Ishikawa (cell line): ENCODE results near the gene SETD1A.

ENCODE experiments used
- CREB1 ChIP-seq: IDR thresholded peaks from 2 replicates; pipeline ENCODE4 v1.6.1; 2012; ENCODE audit warnings: low read depth
- EGR1 ChIP-seq: IDR thresholded peaks from 2 replicates; pipeline ENCODE4 v1.6.1; 2012
- EP300 ChIP-seq: IDR thresholded peaks from 2 replicates; pipeline ENCODE4 v1.6.1; 2012; ENCODE audit warnings: borderline replicate concordance
- MAX ChIP-seq: IDR thresholded peaks from 2 replicates; pipeline ENCODE4 v1.6.1; 2012
- NFIC ChIP-seq: IDR thresholded peaks from 2 replicates; pipeline ENCODE4 v1.6.1; 2012
- RAD21 ChIP-seq: IDR thresholded peaks from 2 replicates; pipeline ENCODE4 v1.6.1; 2012; ENCODE audit warnings: low read depth
- TAF1 ChIP-seq: IDR thresholded peaks from 2 replicates; pipeline ENCODE4 v1.6.1; 2012; ENCODE audit warnings: low read depth, mild to moderate bottlenecking
- TCF12 ChIP-seq: IDR thresholded peaks from 2 replicates; pipeline ENCODE4 v1.6.1; 2012; ENCODE audit warnings: low read depth
- TEAD4 ChIP-seq: IDR thresholded peaks from 2 replicates; pipeline ENCODE4 v1.6.1; 2012
- YY1 ChIP-seq: IDR thresholded peaks from 2 replicates; pipeline ENCODE4 v1.6.1; 2012; ENCODE audit warnings: low read depth
- ZBTB7A ChIP-seq: IDR thresholded peaks from 2 replicates; pipeline ENCODE4 v1.6.1; 2012; ENCODE audit warnings: low read depth
- TF ChIP-seq, protein P1 (sequence below): IDR thresholded peaks from 2 replicates; pipeline ENCODE4 v1.6.1; 2012; ENCODE audit warnings: low read depth, mild to moderate bottlenecking

GRCh38 chr16:30980023-30980371 is 22.4 kb downstream of the SETD1A start:
- TF ChIP-seq YY1 (no peak), NFIC (no peak), TAF1 (no peak), EGR1 (no peak), RAD21 (no peak), ZBTB7A (no peak), TEAD4 (no peak), EP300 (no peak), MAX (no peak), CREB1 (no peak), TCF12 (no peak)
- TF ChIP-seq, protein P1, sequence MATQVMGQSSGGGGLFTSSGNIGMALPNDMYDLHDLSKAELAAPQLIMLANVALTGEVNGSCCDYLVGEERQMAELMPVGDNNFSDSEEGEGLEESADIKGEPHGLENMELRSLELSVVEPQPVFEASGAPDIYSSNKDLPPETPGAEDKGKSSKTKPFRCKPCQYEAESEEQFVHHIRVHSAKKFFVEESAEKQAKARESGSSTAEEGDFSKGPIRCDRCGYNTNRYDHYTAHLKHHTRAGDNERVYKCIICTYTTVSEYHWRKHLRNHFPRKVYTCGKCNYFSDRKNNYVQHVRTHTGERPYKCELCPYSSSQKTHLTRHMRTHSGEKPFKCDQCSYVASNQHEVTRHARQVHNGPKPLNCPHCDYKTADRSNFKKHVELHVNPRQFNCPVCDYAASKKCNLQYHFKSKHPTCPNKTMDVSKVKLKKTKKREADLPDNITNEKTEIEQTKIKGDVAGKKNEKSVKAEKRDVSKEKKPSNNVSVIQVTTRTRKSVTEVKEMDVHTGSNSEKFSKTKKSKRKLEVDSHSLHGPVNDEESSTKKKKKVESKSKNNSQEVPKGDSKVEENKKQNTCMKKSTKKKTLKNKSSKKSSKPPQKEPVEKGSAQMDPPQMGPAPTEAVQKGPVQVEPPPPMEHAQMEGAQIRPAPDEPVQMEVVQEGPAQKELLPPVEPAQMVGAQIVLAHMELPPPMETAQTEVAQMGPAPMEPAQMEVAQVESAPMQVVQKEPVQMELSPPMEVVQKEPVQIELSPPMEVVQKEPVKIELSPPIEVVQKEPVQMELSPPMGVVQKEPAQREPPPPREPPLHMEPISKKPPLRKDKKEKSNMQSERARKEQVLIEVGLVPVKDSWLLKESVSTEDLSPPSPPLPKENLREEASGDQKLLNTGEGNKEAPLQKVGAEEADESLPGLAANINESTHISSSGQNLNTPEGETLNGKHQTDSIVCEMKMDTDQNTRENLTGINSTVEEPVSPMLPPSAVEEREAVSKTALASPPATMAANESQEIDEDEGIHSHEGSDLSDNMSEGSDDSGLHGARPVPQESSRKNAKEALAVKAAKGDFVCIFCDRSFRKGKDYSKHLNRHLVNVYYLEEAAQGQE = no peak
